Lower leg skin (tissue), 4 donors: ENCODE results near the gene DNAJC21. TPM values are rescaled to one million over a fixed set of nuclear protein-coding genes. Genes with fewer than 3 reads are reported as not detected.
"Not testable (repeated sequence)": the region's sequence is repeated elsewhere in the genome, so short reads cannot be mapped to it uniquely, and the experiment has no call there.

Experiments
- DNase-seq, 2 donors: peaks; one replicate each; pipeline ENCODE4 v3.0.0-alpha.2; 2019; ENCODE audit warnings: low spot score in 2 of 2
- H3K4me3 ChIP-seq: fragments of 200-600 bp; sonication (generic); 2 replicates; pipeline ENCODE4 v1.5.1; 2017; ENCODE audit warnings: mild to moderate bottlenecking, low read depth; ENCODE audit not compliant: poor library complexity, severe bottlenecking
- CTCF ChIP-seq, 3 donors: fragments of 450-650 bp; IDR thresholded peaks; one replicate each; pipeline ENCODE4 v1.5.1; 2016; ENCODE audit warnings: antibody characterized with exemption in 3 of 3, mild to moderate bottlenecking in 3 of 3, moderate library complexity in 2 of 3
- POLR2A ChIP-seq, 2 donors: fragments of 450-650 bp; IDR thresholded peaks; one replicate each; pipeline ENCODE4 v1.6.1; 2016 to 2017; ENCODE audit warnings: antibody characterized with exemption in 2 of 2, mild to moderate bottlenecking in 1 of 2, moderate library complexity in 1 of 2
- WGBS, 2 donors: methylation state at CpG; one replicate each; pipeline ENCODE4 v1.1.5; 2018; 5-methylcytosine and 5-hydroxymethylcytosine counted together
- intact Hi-C: fragments of 100-400 bp; cut with DNase I; formaldehyde crosslinking; loops from one replicate; pipeline ENCODE4 v1.15.0; 2023; ENCODE audit warnings: low total_unique reads
- total RNA-seq, 4 donors: library from RNA; depleted of rRNA; stranded (reverse); fragments of >200 nt; gene quantifications; one replicate each; pipeline ENCODE4 v1.1.0, GENCODE V29; 2016

Gene DNAJC21
- total RNA-seq, 4 donors from 2014 or later: 18.3 to 41.6 (median 31.8) TPM

DNA sequence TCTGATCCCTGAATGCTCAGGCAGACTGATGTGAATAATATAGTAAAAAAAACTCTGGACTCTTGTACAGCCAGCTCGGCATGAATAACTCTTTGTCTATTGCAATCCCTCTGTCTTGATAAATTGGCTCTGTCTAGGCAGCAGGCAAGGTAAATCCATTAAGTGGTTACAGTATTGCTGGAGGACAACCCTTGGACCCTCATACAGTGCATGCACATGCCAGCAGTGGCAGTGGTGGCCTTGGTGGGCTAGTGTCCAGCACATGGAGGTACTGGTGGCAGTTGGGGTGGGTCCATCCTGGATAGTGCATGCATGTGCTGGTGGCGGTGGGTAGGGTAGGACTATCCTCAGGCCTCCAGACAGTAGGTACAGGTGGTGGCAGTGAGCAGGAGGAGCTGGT lies 38.9 kb downstream of the DNAJC21 start:
- no peak for DNase-seq
- TF ChIP-seq CTCF (IDR thresholded peaks at IDR 0.05) (no peak), POLR2A (IDR thresholded peaks at IDR 0.05) (no peak)
- 86 to 98% methylated on average over 2 of the region's 2 CpGs for WGBS, 2 donors

GRCh38 chr5:34970552-34970951 lies 41.2 kb downstream of the DNAJC21 start:
- 73 to 88% methylated on average over 1 of the region's 1 CpG for WGBS, 2 donors
- DNase-seq: no peak
- no peak overlapping the region for H3K4me3 ChIP-seq
- TF ChIP-seq CTCF (IDR thresholded peaks at IDR 0.05) (no peak), POLR2A (IDR thresholded peaks at IDR 0.05) (no peak)
- intact Hi-C loops: no loop called here

More for the DNA sequence above, 38.9 kb downstream of the DNAJC21 start:
- intact Hi-C loops: no loop called here
- no peak overlapping the region for H3K4me3 ChIP-seq

DNA sequence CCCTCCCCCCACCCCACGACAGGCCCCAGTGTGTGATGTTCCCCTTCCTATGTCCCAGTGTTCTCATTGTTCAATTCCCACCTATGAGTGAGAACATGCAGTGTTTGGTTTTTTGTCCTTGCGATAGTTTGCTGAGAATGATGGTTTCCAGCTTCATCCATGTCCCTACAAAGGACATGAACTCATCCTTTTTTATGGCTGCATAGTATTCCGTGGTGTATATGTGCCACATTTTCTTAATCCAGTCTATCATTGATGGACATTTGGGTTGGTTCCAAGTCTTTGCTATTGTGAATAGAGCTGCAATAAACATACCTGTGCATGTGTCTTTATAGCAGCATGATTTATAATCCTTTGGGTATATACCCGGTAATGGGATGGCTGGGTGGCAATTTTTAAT lies 42.3 kb downstream of the DNAJC21 start:
- intact Hi-C loops, DNase-seq, H3K4me3 ChIP-seq: not testable (repeated sequence)
- 89 to 98% methylated on average over 4 of the region's 4 CpGs for WGBS, 2 donors

DNA sequence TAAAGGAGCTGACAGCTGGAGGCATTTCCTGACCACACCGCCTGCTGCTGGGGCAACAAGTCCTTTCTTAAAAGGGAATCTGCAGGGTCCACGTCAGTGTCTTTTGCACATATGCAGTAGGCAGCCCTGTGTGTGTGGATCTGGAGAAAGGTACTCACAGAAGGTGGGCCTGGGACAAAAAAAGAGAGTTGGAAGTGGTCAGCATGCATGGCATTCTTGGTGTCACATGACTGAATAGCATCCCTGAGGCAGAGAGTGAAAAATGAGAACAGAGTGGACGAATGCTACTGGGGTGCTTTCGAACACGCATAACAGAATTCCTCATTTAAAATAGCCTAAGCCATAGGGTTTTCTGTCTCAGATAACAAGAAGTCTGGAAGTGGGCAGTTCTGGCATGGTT lies 47.0 kb downstream of the DNAJC21 start:
- no peak for DNase-seq
- intact Hi-C loops: no loop called here
- WGBS, 2 donors: 70 to 86% methylated on average over 5 of the region's 5 CpGs
- no peak for TF ChIP-seq POLR2A (IDR thresholded peaks at IDR 0.05)
- no peak for TF ChIP-seq CTCF (IDR thresholded peaks at IDR 0.05)
- no peak overlapping the region for H3K4me3 ChIP-seq

DNA sequence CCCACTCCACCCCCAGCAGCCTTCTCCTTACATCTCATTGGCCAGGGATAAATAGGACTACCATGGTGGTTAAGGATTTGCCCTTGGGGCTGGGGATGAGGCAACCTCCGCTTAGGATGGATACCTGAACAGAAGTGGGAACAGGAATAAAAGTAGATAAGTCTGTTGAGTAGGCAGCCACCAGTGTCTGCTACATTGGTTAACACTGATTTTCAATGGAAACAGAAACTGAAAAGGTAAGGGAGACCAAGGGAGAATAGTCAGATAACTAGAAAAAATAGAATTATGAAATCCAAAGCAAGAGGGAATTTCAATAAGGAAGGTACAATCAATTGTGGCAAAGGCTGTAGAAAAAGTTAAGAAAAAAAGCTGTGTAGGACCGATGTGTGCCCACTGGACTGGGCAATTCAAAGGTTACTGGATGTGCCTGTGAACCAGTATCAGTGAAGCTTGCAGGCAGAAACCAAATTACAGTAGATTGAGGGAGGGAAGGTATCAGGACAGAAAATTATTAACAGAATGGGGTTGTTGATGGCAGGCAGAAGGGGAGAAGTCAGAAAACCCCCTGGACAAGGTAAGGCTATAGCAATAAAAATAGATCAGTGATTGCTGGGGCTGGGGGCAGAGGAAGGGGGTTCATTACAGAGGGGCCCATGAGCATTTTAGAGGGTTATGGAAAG lies 48.7 kb downstream of the DNAJC21 start:
- H3K4me3 ChIP-seq: no peak overlapping the region
- TF ChIP-seq POLR2A (IDR thresholded peaks at IDR 0.05) (no peak), CTCF (IDR thresholded peaks at IDR 0.05) (no peak)
- 44 to 49% methylated on average over 2 of the region's 2 CpGs for WGBS, 2 donors

GRCh38 chr5:34978681-34979080 lies 49.3 kb downstream of the DNAJC21 start:
- DNase-seq: no peak
- intact Hi-C loops: no loop called here
- H3K4me3 ChIP-seq: no peak overlapping the region
- WGBS, 2 donors: 52 to 63% methylated on average over 4 of the region's 4 CpGs
- TF ChIP-seq POLR2A (IDR thresholded peaks at IDR 0.05): no peak
- no peak for TF ChIP-seq CTCF (IDR thresholded peaks at IDR 0.05)

More for the DNA sequence above, 48.7 kb downstream of the DNAJC21 start:
- no peak for DNase-seq
- intact Hi-C loops: no loop called here
